ENCODE results near the gene SLC28A3.

The SLC28A3 gene

GRCh38 chr9:84303061-84303460, 37.5 kb downstream of the SLC28A3 start:
- no peak overlapping the region for H3K27ac Mint-ChIP-seq
- no peaks in the 10 kb centered on the region for H3K4me1 Mint-ChIP-seq
- H3K4me3 Mint-ChIP-seq: no peak overlapping the region

GRCh38 chr9:84301851-84302250, 38.7 kb downstream of the SLC28A3 start:
- Mint-ChIP-seq H3K4me3 (no peak overlapping the region), H3K27me3 (no peaks in the 10 kb centered on the region), H3K27ac (no peak overlapping the region), H3K4me1 (peaks cover under 1% of the 10 kb centered on the region), H3K9me3 (no peaks in the 10 kb centered on the region), H3K36me3 (no peaks in the 10 kb centered on the region)
- DNase-seq (ENCODE audit: low spot score in 2 of 2) (no peak), ATAC-seq (ENCODE audit: low read depth) (no peak)

More at GRCh38 chr9:84303061-84303460, 37.5 kb downstream of the SLC28A3 start:
- ATAC-seq (ENCODE audit: low read depth) (no peak), DNase-seq (ENCODE audit: low spot score in 2 of 2) (no peak)
- H3K9me3 Mint-ChIP-seq: no peaks in the 10 kb centered on the region
- no peaks in the 10 kb centered on the region for H3K36me3 Mint-ChIP-seq
- no peaks in the 10 kb centered on the region for H3K27me3 Mint-ChIP-seq

GRCh38 chr9:84300271-84300670, 40.3 kb downstream of the SLC28A3 start:
- no peak overlapping the region for H3K27ac Mint-ChIP-seq
- H3K36me3 Mint-ChIP-seq: no peaks in the 10 kb centered on the region
- H3K4me1 Mint-ChIP-seq: peaks cover 14% of the 10 kb centered on the region
- ATAC-seq (ENCODE audit: low read depth) (no peak), DNase-seq (ENCODE audit: low spot score in 2 of 2) (no peak)
- no peaks in the 10 kb centered on the region for H3K27me3 Mint-ChIP-seq
- H3K9me3 Mint-ChIP-seq: no peaks in the 10 kb centered on the region
- H3K4me3 Mint-ChIP-seq: no peak overlapping the region

GRCh38 chr9:84297162-84297821, 43.3 kb downstream of the SLC28A3 start:
- Mint-ChIP-seq H3K27me3 (no peaks in the 10 kb centered on the region), H3K4me3 (no peak overlapping the region), H3K36me3 (no peaks in the 10 kb centered on the region), H3K27ac (no peak overlapping the region), H3K4me1 (peaks cover 28% of the 10 kb centered on the region), H3K9me3 (no peaks in the 10 kb centered on the region)
- no peak for ATAC-seq (ENCODE audit: low read depth)
- DNase-seq (ENCODE audit: low spot score in 2 of 2): no peak

GRCh38 chr9:84296146-84296843, 44.3 kb downstream of the SLC28A3 start:
- DNase-seq (ENCODE audit: low spot score in 2 of 2) (no peak), ATAC-seq (ENCODE audit: low read depth) (peak; percentile 46)
- peaks cover 30% of the 10 kb centered on the region for H3K4me1 Mint-ChIP-seq
- no peak overlapping the region for H3K4me3 Mint-ChIP-seq
- peak overlapping the region; percentile 85 for H3K27ac Mint-ChIP-seq
- no peaks in the 10 kb centered on the region for H3K9me3 Mint-ChIP-seq
- no peaks in the 10 kb centered on the region for H3K27me3 Mint-ChIP-seq
- H3K36me3 Mint-ChIP-seq: no peaks in the 10 kb centered on the region

GRCh38 chr9:84294241-84294950, 46.2 kb downstream of the SLC28A3 start:
- Mint-ChIP-seq H3K4me1 (peaks cover 33% of the 10 kb centered on the region), H3K27me3 (no peaks in the 10 kb centered on the region), H3K27ac (peak overlapping the region; percentile 85), H3K36me3 (no peaks in the 10 kb centered on the region), H3K9me3 (no peaks in the 10 kb centered on the region), H3K4me3 (no peak overlapping the region)
- ATAC-seq (ENCODE audit: low read depth) (no peak), DNase-seq (ENCODE audit: low spot score in 2 of 2) (no peak)

GRCh38 chr9:84293001-84293798, 47.4 kb downstream of the SLC28A3 start:
- peak overlapping the region; percentile 78 for H3K4me3 Mint-ChIP-seq
- H3K27me3 Mint-ChIP-seq: no peaks in the 10 kb centered on the region
- DNase-seq (ENCODE audit: low spot score in 2 of 2) (peak in 1 of 2 donors; percentile 12), ATAC-seq (ENCODE audit: low read depth) (peak; percentile 61)
- no peaks in the 10 kb centered on the region for H3K9me3 Mint-ChIP-seq
- H3K27ac Mint-ChIP-seq: peak overlapping the region; percentile 85
- H3K4me1 Mint-ChIP-seq: peaks cover 33% of the 10 kb centered on the region
- H3K36me3 Mint-ChIP-seq: no peaks in the 10 kb centered on the region

- Mint-ChIP-seq H3K27ac (no peak overlapping the region), H3K4me3 (no peak overlapping the region)
- no peak for DNase-seq (ENCODE audit: low spot score in 2 of 2)
These were observed 55.2 kb downstream of the SLC28A3 start for GRCh38 chr9:84285381-84285780.

GRCh38 chr9:84283946-84284345, 56.6 kb downstream of the SLC28A3 start:
- no peak for ATAC-seq (ENCODE audit: low read depth)
- H3K4me3 Mint-ChIP-seq: no peak overlapping the region
- no peaks in the 10 kb centered on the region for H3K36me3 Mint-ChIP-seq
- DNase-seq (ENCODE audit: low spot score in 2 of 2): no peak
- H3K9me3 Mint-ChIP-seq: no peaks in the 10 kb centered on the region
- H3K27ac Mint-ChIP-seq: no peak overlapping the region
- peaks cover 9% of the 10 kb centered on the region for H3K4me1 Mint-ChIP-seq
- H3K27me3 Mint-ChIP-seq: no peaks in the 10 kb centered on the region

More at GRCh38 chr9:84285381-84285780, 55.2 kb downstream of the SLC28A3 start:
- no peaks in the 10 kb centered on the region for H3K36me3 Mint-ChIP-seq
- H3K4me1 Mint-ChIP-seq: peaks cover 9% of the 10 kb centered on the region
- no peak for ATAC-seq (ENCODE audit: low read depth)
- no peaks in the 10 kb centered on the region for H3K27me3 Mint-ChIP-seq
- no peaks in the 10 kb centered on the region for H3K9me3 Mint-ChIP-seq

GRCh38 chr9:84278130-84278529, 62.4 kb downstream of the SLC28A3 start:
- no peaks in the 10 kb centered on the region for H3K9me3 Mint-ChIP-seq
- H3K27me3 Mint-ChIP-seq: peaks cover 5% of the 10 kb centered on the region
- no peak overlapping the region for H3K27ac Mint-ChIP-seq
- no peak overlapping the region for H3K4me3 Mint-ChIP-seq
- ATAC-seq (ENCODE audit: low read depth): no peak
- H3K4me1 Mint-ChIP-seq: no peaks in the 10 kb centered on the region
- H3K36me3 Mint-ChIP-seq: no peaks in the 10 kb centered on the region
- DNase-seq (ENCODE audit: low spot score in 2 of 2): no peak

GRCh38 chr9:84277646-84278045, 62.9 kb downstream of the SLC28A3 start:
- H3K4me3 Mint-ChIP-seq: no peak overlapping the region
- no peak for ATAC-seq (ENCODE audit: low read depth)

GRCh38 chr9:84276741-84277140, 63.8 kb downstream of the SLC28A3 start:
- DNase-seq (ENCODE audit: low spot score in 2 of 2) (no peak), ATAC-seq (ENCODE audit: low read depth) (no peak)
- peaks cover 5% of the 10 kb centered on the region for H3K27me3 Mint-ChIP-seq
- H3K9me3 Mint-ChIP-seq: no peaks in the 10 kb centered on the region
- H3K27ac Mint-ChIP-seq: no peak overlapping the region
- H3K36me3 Mint-ChIP-seq: no peaks in the 10 kb centered on the region
- H3K4me3 Mint-ChIP-seq: no peak overlapping the region
- H3K4me1 Mint-ChIP-seq: no peaks in the 10 kb centered on the region

More at GRCh38 chr9:84277646-84278045, 62.9 kb downstream of the SLC28A3 start:
- no peak overlapping the region for H3K27ac Mint-ChIP-seq
- H3K9me3 Mint-ChIP-seq: no peaks in the 10 kb centered on the region
- no peaks in the 10 kb centered on the region for H3K36me3 Mint-ChIP-seq
- H3K27me3 Mint-ChIP-seq: peaks cover 5% of the 10 kb centered on the region
- no peaks in the 10 kb centered on the region for H3K4me1 Mint-ChIP-seq
- DNase-seq (ENCODE audit: low spot score in 2 of 2): no peak

- H3K36me3 Mint-ChIP-seq: no peaks in the 10 kb centered on the region
- H3K9me3 Mint-ChIP-seq: no peaks in the 10 kb centered on the region
- peak overlapping the region; percentile 64 for H3K27ac Mint-ChIP-seq
- DNase-seq (ENCODE audit: low spot score in 2 of 2): no peak
- no peak overlapping the region for H3K4me3 Mint-ChIP-seq
- H3K27me3 Mint-ChIP-seq: peaks cover 5% of the 10 kb centered on the region
- peaks cover 5% of the 10 kb centered on the region for H3K4me1 Mint-ChIP-seq
- ATAC-seq (ENCODE audit: low read depth): no peak
These were observed 68.5 kb downstream of the SLC28A3 start for GRCh38 chr9:84271921-84272556.

Measured in memory B cell (primary cell).